ENCODE measurements around the gene HERPUD1.

DNA sequence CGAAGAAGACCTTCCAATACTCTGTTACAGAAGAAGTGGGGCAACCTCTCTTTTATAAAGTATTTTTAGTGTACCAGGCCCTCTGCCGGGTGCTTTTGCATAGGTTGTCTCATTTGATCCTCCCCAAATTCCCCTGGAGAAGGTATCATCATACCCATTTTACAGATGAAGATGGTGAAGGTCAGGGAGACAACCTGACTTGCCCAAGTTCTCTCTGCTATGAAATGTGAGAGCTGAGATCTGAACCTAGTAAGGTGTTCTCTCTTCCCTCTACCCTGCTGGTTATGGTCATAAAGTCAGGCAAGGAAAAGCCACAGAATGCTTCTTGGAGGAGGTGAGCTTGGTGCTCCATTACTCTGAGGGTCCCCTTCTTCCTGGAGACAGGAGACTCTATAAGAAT is 28.1 kb upstream of the HERPUD1 start:
- TF ChIP-seq YY1 (IDR thresholded peaks at IDR 0.05; ENCODE audit: low read depth) (no peak), TAF1 (IDR thresholded peaks at IDR 0.05; ENCODE audit: low read depth) (no peak), EGR1 (IDR thresholded peaks at IDR 0.05) (no peak), ZBTB7A (IDR thresholded peaks at IDR 0.05; ENCODE audit: low read depth) (no peak), TCF12 (IDR thresholded peaks at IDR 0.05; ENCODE audit: low read depth) (no peak), NFIC (IDR thresholded peaks at IDR 0.05) (no peak), FOXM1 (IDR thresholded peaks at IDR 0.05; ENCODE audit: borderline replicate concordance, low read depth) (no peak), CREB1 (IDR thresholded peaks at IDR 0.05; ENCODE audit: low read depth) (no peak)
